Endothelial cell of umbilical vein (primary cell): ENCODE data around the gene RAI2. TPM values are rescaled to one million over a fixed set of nuclear protein-coding genes. Genes with fewer than 3 reads are reported as not detected.

Source experiments
- Bru-seq: library from RNA; stranded (reverse); fragments of 400-500 nt; gene quantifications from one replicate; lab custom pipeline; 2021; lab: Mats Ljungman, UMichigan
- BruChase-seq, 2 experiments: library from RNA; stranded (reverse); fragments of 400-500 nt; gene quantifications; one replicate each; lab custom pipeline; 2021; lab: Mats Ljungman, UMichigan
- BruUV-seq: library from RNA; stranded (reverse); fragments of 400-500 nt; replicated peaks from 2 replicates; lab custom pipeline; 2021; lab: Mats Ljungman, UMichigan
- CTCF ChIA-PET: fragments of 300-600, 350-600 bp; sonication (Branson Sonifier 250); formaldehyde crosslinking; loops from one replicate; lab custom pipeline; 2021; ENCODE audit warnings: antibody characterized with exemption, inconsistent platforms; lab: Charles Lee
- POLR2A ChIA-PET: fragments of 300-600, 350-600 bp; sonication (Branson Sonifier 250); formaldehyde crosslinking; loops from one replicate; lab custom pipeline; 2021; ENCODE audit warnings: antibody characterized with exemption, inconsistent platforms; lab: Charles Lee
- DNase-seq: peaks from one replicate; pipeline ENCODE4 v3.0.0-alpha.2; 2011; ENCODE audit warnings: low read depth, low spot score
- FAIRE-seq: peaks from 2 replicates; lab custom pipeline; 2011; peaks lifted over from hg19 to GRCh38; lab: Jason Lieb, UNC
- H2AFZ ChIP-seq: 2 replicates; pipeline ENCODE4 v1.6.0; 2012; ENCODE audit warnings: low read depth, low read length, control low read depth, inconsistent platforms
- H3K27ac ChIP-seq: 2 replicates; pipeline ENCODE4 v1.5.1; 2011; ENCODE audit warnings: low read depth, mild to moderate bottlenecking, control low read depth, low read length, moderate library complexity; ENCODE audit not compliant: insufficient read depth
- H3K27me3 ChIP-seq, 2 experiments: 2 replicates each; pipeline versions ENCODE4 v1.6.0 to v1.6.1; 2011; ENCODE audit warnings: low read length in 2 of 2, mixed read lengths in 1 of 2; ENCODE audit not compliant: control insufficient read depth in 2 of 2, insufficient read depth in 2 of 2
- H3K36me3 ChIP-seq, 2 experiments: 2 replicates in 1 of 2; 3 replicates in 1 of 2; pipeline ENCODE4 v1.5.1; 2011; ENCODE audit warnings: low read length in 2 of 2, mild to moderate bottlenecking in 1 of 2, moderate library complexity in 1 of 2; ENCODE audit not compliant: control insufficient read depth in 2 of 2, insufficient read depth in 2 of 2; ENCODE audit errors: extremely low read depth in 1 of 2
- H3K4me1 ChIP-seq: 3 replicates; pipeline ENCODE4 v1.5.1; 2011; ENCODE audit warnings: mild to moderate bottlenecking, low read length; ENCODE audit not compliant: control insufficient read depth, insufficient read depth; ENCODE audit errors: extremely low read depth
- H3K4me2 ChIP-seq: 2 replicates; pipeline ENCODE4 v1.6.1; 2011; ENCODE audit warnings: low read length, control low read depth, mixed read lengths; ENCODE audit not compliant: insufficient read depth
- H3K4me3 ChIP-seq, 3 experiments: fragments of 200-600 bp in 1 of 3; sonication (generic), shearing (Covaris generic) in 1 of 3; replicated peaks in 1 of 3; 2 replicates each; pipeline ENCODE4 v1.5.1; 2011 to 2016; ENCODE audit warnings: control low read depth in 3 of 3, low read length in 3 of 3, mild to moderate bottlenecking in 2 of 3, inconsistent platforms in 1 of 3, low read depth in 1 of 3, moderate library complexity in 1 of 3; ENCODE audit not compliant: insufficient read depth in 1 of 3
- H3K79me2 ChIP-seq: 2 replicates; pipeline ENCODE4 v1.6.0; 2012; ENCODE audit warnings: low read length, inconsistent platforms; ENCODE audit not compliant: control insufficient read depth, insufficient read depth
- H3K9ac ChIP-seq: replicated peaks from 2 replicates; pipeline ENCODE3; 2011; ENCODE audit warnings: low read length, control low read depth; ENCODE audit not compliant: insufficient read depth; ENCODE audit errors: extremely low read depth
- H3K9me1 ChIP-seq: replicated peaks from 3 replicates; pipeline ENCODE4 v1.6.0; 2011; ENCODE audit warnings: mild to moderate bottlenecking, low read length; ENCODE audit not compliant: control insufficient read depth, insufficient read depth; ENCODE audit errors: extremely low read depth
- H3K9me3 ChIP-seq: replicated peaks from 2 replicates; pipeline ENCODE4 v1.5.1; 2012; ENCODE audit warnings: low read length, inconsistent platforms; ENCODE audit not compliant: control insufficient read depth, insufficient read depth
- H4K20me1 ChIP-seq: replicated peaks from 2 replicates; pipeline ENCODE3; 2011; ENCODE audit warnings: mild to moderate bottlenecking, low read length; ENCODE audit not compliant: control insufficient read depth, insufficient read depth; ENCODE audit errors: extremely low read depth
- CTCF ChIP-seq, 2 donors: IDR thresholded peaks; 1 replicate in 1 of 2; 2 replicates in 1 of 2; pipeline ENCODE4 v1.5.1; 2011; ENCODE audit warnings: low read length in 2 of 2, mild to moderate bottlenecking in 2 of 2, moderate library complexity in 2 of 2, control low read depth in 1 of 2, inconsistent platforms in 1 of 2, low read depth in 1 of 2; ENCODE audit not compliant: insufficient read depth in 1 of 2; ENCODE audit errors: extremely low read depth in 1 of 2
- EZH2 ChIP-seq: IDR thresholded peaks from 2 replicates; pipeline ENCODE4 v1.6.1; 2012; ENCODE audit warnings: borderline replicate concordance, low read depth, mild to moderate bottlenecking, moderate library complexity, low read length, inconsistent platforms; ENCODE audit not compliant: severe bottlenecking
- FOS ChIP-seq: IDR thresholded peaks from 2 replicates; pipeline ENCODE4 v1.6.1; 2011; ENCODE audit warnings: mild to moderate bottlenecking, low read length, moderate library complexity, borderline replicate concordance; ENCODE audit not compliant: insufficient read depth
- GATA2 ChIP-seq: IDR thresholded peaks from 2 replicates; pipeline ENCODE4 v1.7.0; 2011; ENCODE audit warnings: low read depth, mild to moderate bottlenecking, moderate library complexity, mixed read lengths, low read length; ENCODE audit not compliant: insufficient read length, insufficient read depth
- JUN ChIP-seq: IDR thresholded peaks from 2 replicates; pipeline ENCODE4 v1.6.1; 2011; ENCODE audit warnings: borderline replicate concordance, low read depth; ENCODE audit not compliant: insufficient read length, insufficient read depth
- MAX ChIP-seq: IDR thresholded peaks from 2 replicates; pipeline ENCODE4 v1.6.1; 2011; ENCODE audit not compliant: insufficient read depth, insufficient read length
- MYC ChIP-seq: IDR thresholded peaks from one replicate; pipeline ENCODE4 v1.6.1; 2011; ENCODE audit warnings: mild to moderate bottlenecking, low read depth, low read length
- POLR2A ChIP-seq: IDR thresholded peaks from 2 replicates; pipeline ENCODE4 v1.6.1; 2012; ENCODE audit warnings: low read depth, mild to moderate bottlenecking, control low read depth, low read length
- POLR2AphosphoS5 ChIP-seq: IDR thresholded peaks from 2 replicates; pipeline ENCODE4 v1.6.1; 2012; ENCODE audit warnings: low read depth, mild to moderate bottlenecking, control low read depth, low read length, moderate library complexity; ENCODE audit not compliant: insufficient read depth
- dilution Hi-C: fragments of 300-500 bp; cut with MboI; formaldehyde crosslinking; loops from one replicate; pipeline ENCODE4 v1.15.0; 2019; ENCODE audit warnings: low sequenced_read_pairs; ENCODE audit not compliant: extremely low pct_ligation_motif_present
- intact Hi-C: fragments of 100-400 bp; cut with micrococcal nuclease; formaldehyde crosslinking; loops from one replicate; pipeline ENCODE4 v1.10.0; 2022
- long read RNA-seq: library from polyadenylated mRNA; stranded (forward); transcript quantifications from one replicate; pipeline ENCODE4 v2.0.0, GENCODE V29; 2021
- polyA minus RNA-seq, 3 experiments: library from RNA; depleted of rRNA, polyadenylated mRNA; stranded (reverse); fragments of >200 nt; gene quantifications; 1 replicate in 1 of 3; 2 replicates in 2 of 3; pipeline ENCODE4 v1.2.3, GENCODE V29; 2011
- polyA plus RNA-seq, 4 experiments: library from polyadenylated mRNA; depleted of rRNA in 3 of 4; stranded (reverse) in 3 of 4; unstranded in 1 of 4; fragments of >200 nt; gene quantifications; 2 replicates each; pipeline versions ENCODE4 v1.2.1 to v1.2.3, GENCODE V29; 2011 to 2012; ENCODE audit warnings: missing spikeins in 1 of 4
- total RNA-seq: library from RNA; stranded (reverse); gene quantifications from 2 replicates; pipeline ENCODE4 v1.2.3, GENCODE V29; 2021

The RAI2 gene
- total RNA-seq (0.25 and 0.91 TPM in 2 replicates), polyA plus RNA-seq (0.19 and 0.27 TPM in 2 replicates), polyA minus RNA-seq (0.08 and 0.24 TPM in 2 replicates), Bru-seq, nascent RNA (percentile 27 among the genes with signal in this experiment), BruChase-seq, experiment 1, labeled RNA remaining after a 6-hour chase (percentile 9 among the genes with signal in this experiment), BruChase-seq, experiment 2, labeled RNA remaining after a 2-hour chase (percentile 17 among the genes with signal in this experiment)
- polyA plus RNA-seq (2011; cell fraction: cytosol; rRNA removed), result 0.21 and 0.25 TPM in 2 replicates
- 0.07 and 0.11 TPM in 2 replicates for polyA plus RNA-seq (2011; cell fraction: nucleus; rRNA removed)
- 6.4 and 7.2 TPM in 2 replicates for polyA plus RNA-seq (2012)
- polyA minus RNA-seq (2011; cell fraction: cytosol; rRNA and poly(A)+ RNA removed), result not detected
- 0.19 TPM in 1 of 2 replicates, not detected in the other for polyA minus RNA-seq (2011; cell fraction: nucleus; rRNA and poly(A)+ RNA removed)
- long read RNA-seq, partial matches to known transcripts, result 0 of 6 reads
- long read RNA-seq, other reads (novel, unspliced or antisense), result 2 of 6 reads

GRCh38 chrX:17860811-17861488, at the start of gene RAI2:
Gene RAI2, minus strand, starts transcription at chrX:17861298. Its CDS starts 59,288 bp downstream, at chrX:17802010.
- H3K4me3 ChIP-seq, result peak within 1 kb of the TSS in 2 of 3 experiments; percentile 17 to 34
- intact Hi-C loops, result no loop called here

GRCh38 chrX:17888421-17888820, 27.3 kb upstream of the RAI2 start:
- H3K4me1 ChIP-seq, result no peaks in the 10 kb centered on the region
- DNase-seq (no peak), FAIRE-seq (no peak)
- H4K20me1 ChIP-seq, result no peaks in the 10 kb centered on the region
- no peaks in the 10 kb centered on the region for H3K9me1 ChIP-seq
- no peaks in the 10 kb centered on the region for H3K9me3 ChIP-seq
- ChIA-PET CTCF (no interaction called here), POLR2A (no interaction called here)
- no peak overlapping the region for H3K4me3 ChIP-seq
- H3K79me2 ChIP-seq, result no peaks in the 10 kb centered on the region
- no peak overlapping the region for H3K4me2 ChIP-seq
- no peaks in the 10 kb centered on the region for H3K27me3 ChIP-seq
- no peaks in the 10 kb centered on the region for H3K36me3 ChIP-seq
- no peak for TF ChIP-seq MYC
- TF ChIP-seq FOS, result no peak
- TF ChIP-seq POLR2A, result no peak
- TF ChIP-seq GATA2, result no peak
- no peak for TF ChIP-seq POLR2AphosphoS5
- TF ChIP-seq JUN, result no peak
- no peak for TF ChIP-seq CTCF (IDR thresholded peaks at IDR 0.05; ENCODE audit: extremely low read depth in 1 of 2, insufficient read depth in 1 of 2, low read depth in 1 of 2, low read length in 2 of 2)
- no peak for TF ChIP-seq EZH2
- TF ChIP-seq MAX, result no peak
- intact Hi-C loops (no loop called here), dilution Hi-C loops (no loop called here)
- no TSS peak for BruUV-seq
- H3K27ac ChIP-seq, result no peak overlapping the region
- H3K9ac ChIP-seq, result no peak overlapping the region
- H2AFZ ChIP-seq, result no peak overlapping the region

More at GRCh38 chrX:17860811-17861488, at the start of gene RAI2:
- Histone ChIP-seq H3K9me1 (no peaks in the 10 kb centered on the region), H3K4me1 (peaks cover 4% of the 10 kb centered on the region), H4K20me1 (no peaks in the 10 kb centered on the region), H3K9ac (no peak within 1 kb of the TSS), H3K27ac (no peak within 1 kb of the TSS), H3K27me3 (peaks cover 17 to 36% of the 10 kb centered on the region in 2 experiments), H3K9me3 (no peaks in the 10 kb centered on the region), H3K79me2 (no peaks in the 10 kb centered on the region), H2AFZ (peak within 1 kb of the TSS; percentile 29), H3K36me3 (no peaks in the 10 kb centered on the region), H3K4me2 (peak within 1 kb of the TSS; percentile 42)
- no TSS peak for BruUV-seq
- DNase-seq, result no peak
- no peak for FAIRE-seq
- ChIA-PET CTCF (no interaction called here), POLR2A (no interaction called here)
- no peak for TF ChIP-seq GATA2
- no peak for TF ChIP-seq MAX
- no peak for TF ChIP-seq MYC
- dilution Hi-C loops, result no loop called here
